Neural cell (in vitro differentiated cells): ENCODE data around the gene GALNT10. TPM values are rescaled to one million over a fixed set of nuclear protein-coding genes. Genes with fewer than 3 reads are reported as not detected.

Experiments used
- H2AFZ ChIP-seq: fragments of 200-600, 300-800 bp; sonication (generic), shearing (Covaris generic); 2 replicates; pipeline ENCODE4 v1.6.0; 2014; ENCODE audit warnings: low read depth, mild to moderate bottlenecking, antibody characterized with exemption, low read length, moderate library complexity
- H3F3A ChIP-seq: fragments of 200-600 bp; shearing (Covaris generic); 2 replicates; pipeline ENCODE4 v1.6.1; 2016; ENCODE audit warnings: mild to moderate bottlenecking, moderate library complexity, mixed read lengths, antibody characterized with exemption, low read length; ENCODE audit not compliant: insufficient read depth, poor library complexity, severe bottlenecking
- H3K27ac ChIP-seq: fragments of 200-600, 300-800 bp; sonication (generic), shearing (Covaris generic); 2 replicates; pipeline ENCODE4 v1.5.1; 2014; ENCODE audit warnings: mild to moderate bottlenecking, low read length, moderate library complexity
- H3K27me3 ChIP-seq: fragments of 300-800, 200-600 bp; sonication (generic), shearing (Covaris generic); 2 replicates; pipeline ENCODE4 v1.6.0; 2014; ENCODE audit warnings: mild to moderate bottlenecking, low read depth, low read length, moderate library complexity; ENCODE audit not compliant: insufficient read depth
- H3K36me3 ChIP-seq: fragments of 300-800, 200-600 bp; sonication (generic), shearing (Covaris generic); 2 replicates; pipeline ENCODE4 v1.5.1; 2014; ENCODE audit warnings: mild to moderate bottlenecking, antibody characterized with exemption, low read length, moderate library complexity; ENCODE audit not compliant: insufficient read depth
- H3K4me2 ChIP-seq: fragments of 300-800, 200-600 bp; sonication (generic), shearing (Covaris generic); 2 replicates; pipeline ENCODE4 v1.6.0; 2014; ENCODE audit warnings: mild to moderate bottlenecking, low read length
- H3K4me3 ChIP-seq: fragments of 300-800, 200-600 bp; sonication (generic), shearing (Covaris generic); 2 replicates; pipeline ENCODE4 v1.5.1; 2014; ENCODE audit warnings: mild to moderate bottlenecking, low read length, moderate library complexity
- H3K79me2 ChIP-seq: fragments of 200-600 bp; shearing (Covaris generic); replicated peaks from 2 replicates; pipeline ENCODE4 v1.6.0; 2014; ENCODE audit warnings: mild to moderate bottlenecking, low read length, moderate library complexity; ENCODE audit not compliant: insufficient read depth
- H3K9ac ChIP-seq: fragments of 300-800, 200-600 bp; sonication (generic), shearing (Covaris generic); 2 replicates; pipeline ENCODE4 v1.6.1; 2016; ENCODE audit warnings: mild to moderate bottlenecking, low read length, mixed read lengths
- H3K9me2 ChIP-seq: fragments of 200-600 bp; shearing (Covaris generic); 2 replicates; pipeline ENCODE4 v1.6.1; 2016; ENCODE audit warnings: mild to moderate bottlenecking, low read length, mixed read lengths; ENCODE audit not compliant: insufficient read depth
- H3K9me3 ChIP-seq: fragments of 200-600, 300-800 bp; sonication (generic), shearing (Covaris generic); 2 replicates; pipeline ENCODE4 v1.6.1; 2016; ENCODE audit warnings: mild to moderate bottlenecking, mixed run types, low read length, moderate library complexity, mixed read lengths
- H4K20me1 ChIP-seq: fragments of 200-600 bp; shearing (Covaris generic); 2 replicates; pipeline ENCODE4 v1.6.1; 2016; ENCODE audit warnings: mild to moderate bottlenecking, mixed run types; ENCODE audit not compliant: insufficient read depth
- EP300 ChIP-seq: fragments of 450-650 bp; conservative IDR thresholded peaks from 2 replicates; pipeline ENCODE4 v1.6.1; 2014; ENCODE audit warnings: antibody characterized with exemption, mild to moderate bottlenecking, moderate library complexity; ENCODE audit not compliant: poor library complexity, severe bottlenecking
- EZH2 ChIP-seq: fragments of 200-600, 300-800 bp; shearing (Covaris generic), sonication (generic); IDR thresholded peaks from 2 replicates; pipeline ENCODE4 v1.6.1; 2014; ENCODE audit warnings: antibody characterized with exemption, low read length, borderline replicate concordance, mild to moderate bottlenecking; ENCODE audit not compliant: insufficient read depth, poor library complexity, severe bottlenecking
- MXI1 ChIP-seq: fragments of 450-650 bp; conservative IDR thresholded peaks from 2 replicates; pipeline ENCODE4 v1.6.1; 2014; ENCODE audit warnings: antibody characterized with exemption, mild to moderate bottlenecking; ENCODE audit not compliant: poor library complexity, severe bottlenecking
- POLR2AphosphoS5 ChIP-seq: IDR thresholded peaks from 2 replicates; pipeline ENCODE4 v1.6.1; 2012
- RAD21 ChIP-seq: fragments of 450-650 bp; conservative IDR thresholded peaks from 2 replicates; pipeline ENCODE4 v1.6.1; 2014; ENCODE audit warnings: antibody characterized with exemption, mild to moderate bottlenecking, moderate library complexity
- SMC3 ChIP-seq: fragments of 450-650 bp; conservative IDR thresholded peaks from 2 replicates; pipeline ENCODE4 v1.6.1; 2014; ENCODE audit warnings: antibody characterized with exemption, mild to moderate bottlenecking, moderate library complexity; ENCODE audit not compliant: poor library complexity
- TAF1 ChIP-seq: IDR thresholded peaks from 2 replicates; pipeline ENCODE4 v1.6.1; 2012; ENCODE audit warnings: low read depth
- polyA plus RNA-seq: library from polyadenylated mRNA; depleted of rRNA; stranded (reverse); fragments of >200 nt; gene quantifications from 2 replicates; pipeline ENCODE4 v1.2.3, GENCODE V29; 2014
- TF ChIP-seq, protein P1 (sequence below): IDR thresholded peaks from 2 replicates; pipeline ENCODE4 v1.6.1; 2012; ENCODE audit warnings: borderline replicate concordance
- TF ChIP-seq, protein P2 (sequence below): fragments of 450-650 bp; IDR thresholded peaks from 2 replicates; pipeline ENCODE4 v1.5.1; 2014; ENCODE audit warnings: antibody characterized with exemption, mild to moderate bottlenecking, moderate library complexity; ENCODE audit not compliant: poor library complexity, severe bottlenecking

Gene GALNT10
- polyA plus RNA-seq, 1 donor from 2014 or later, result 3.1 TPM

DNA sequence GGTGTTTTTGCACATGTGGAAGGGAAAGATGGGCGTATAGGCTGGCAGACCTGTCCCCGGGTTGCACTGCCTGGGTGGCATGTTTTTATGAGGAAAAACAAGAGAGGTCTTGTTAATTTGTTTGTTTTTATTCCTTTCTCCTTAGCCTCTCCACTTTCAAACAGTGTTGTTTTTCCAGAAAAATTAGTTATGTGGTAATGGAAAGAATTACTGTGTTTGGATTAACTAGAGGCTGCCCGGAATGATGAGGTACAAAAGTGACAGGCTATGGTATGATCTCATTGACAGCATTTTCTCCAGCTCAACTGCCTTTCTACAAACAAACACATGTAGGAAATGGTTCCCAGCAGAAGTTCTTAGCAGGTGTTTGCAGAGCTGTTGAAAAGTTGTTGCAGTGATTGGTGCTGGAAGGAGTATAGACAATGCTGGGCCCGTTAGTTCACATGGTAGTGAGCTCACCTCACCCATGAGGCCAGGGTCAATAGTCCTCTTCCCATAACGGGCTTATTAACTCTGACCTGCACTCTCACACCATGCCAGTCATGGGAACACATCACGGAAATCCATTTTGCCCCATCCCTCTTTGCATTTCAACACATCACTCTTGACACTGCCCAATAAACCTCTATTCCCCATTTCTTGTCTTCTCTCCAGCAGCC is 144.0 kb downstream of the GALNT10 start:
- Histone ChIP-seq H3K9me2 (no peaks in the 10 kb centered on the region), H3K79me2 (no peaks in the 10 kb centered on the region), H3K9me3 (no peaks in the 10 kb centered on the region), H3K27me3 (no peaks in the 10 kb centered on the region), H3K4me3 (no peak overlapping the region), H3K9ac (no peak overlapping the region), H4K20me1 (no peaks in the 10 kb centered on the region), H3F3A (no peaks in the 10 kb centered on the region), H3K36me3 (no peaks in the 10 kb centered on the region), H3K4me2 (no peak overlapping the region), H3K27ac (no peak overlapping the region), H2AFZ (no peak overlapping the region)
- TF ChIP-seq SMC3 (no peak), EZH2 (no peak), TAF1 (no peak), POLR2AphosphoS5 (no peak), RAD21 (no peak), MXI1 (no peak), EP300 (no peak)
- TF ChIP-seq, protein P1, sequence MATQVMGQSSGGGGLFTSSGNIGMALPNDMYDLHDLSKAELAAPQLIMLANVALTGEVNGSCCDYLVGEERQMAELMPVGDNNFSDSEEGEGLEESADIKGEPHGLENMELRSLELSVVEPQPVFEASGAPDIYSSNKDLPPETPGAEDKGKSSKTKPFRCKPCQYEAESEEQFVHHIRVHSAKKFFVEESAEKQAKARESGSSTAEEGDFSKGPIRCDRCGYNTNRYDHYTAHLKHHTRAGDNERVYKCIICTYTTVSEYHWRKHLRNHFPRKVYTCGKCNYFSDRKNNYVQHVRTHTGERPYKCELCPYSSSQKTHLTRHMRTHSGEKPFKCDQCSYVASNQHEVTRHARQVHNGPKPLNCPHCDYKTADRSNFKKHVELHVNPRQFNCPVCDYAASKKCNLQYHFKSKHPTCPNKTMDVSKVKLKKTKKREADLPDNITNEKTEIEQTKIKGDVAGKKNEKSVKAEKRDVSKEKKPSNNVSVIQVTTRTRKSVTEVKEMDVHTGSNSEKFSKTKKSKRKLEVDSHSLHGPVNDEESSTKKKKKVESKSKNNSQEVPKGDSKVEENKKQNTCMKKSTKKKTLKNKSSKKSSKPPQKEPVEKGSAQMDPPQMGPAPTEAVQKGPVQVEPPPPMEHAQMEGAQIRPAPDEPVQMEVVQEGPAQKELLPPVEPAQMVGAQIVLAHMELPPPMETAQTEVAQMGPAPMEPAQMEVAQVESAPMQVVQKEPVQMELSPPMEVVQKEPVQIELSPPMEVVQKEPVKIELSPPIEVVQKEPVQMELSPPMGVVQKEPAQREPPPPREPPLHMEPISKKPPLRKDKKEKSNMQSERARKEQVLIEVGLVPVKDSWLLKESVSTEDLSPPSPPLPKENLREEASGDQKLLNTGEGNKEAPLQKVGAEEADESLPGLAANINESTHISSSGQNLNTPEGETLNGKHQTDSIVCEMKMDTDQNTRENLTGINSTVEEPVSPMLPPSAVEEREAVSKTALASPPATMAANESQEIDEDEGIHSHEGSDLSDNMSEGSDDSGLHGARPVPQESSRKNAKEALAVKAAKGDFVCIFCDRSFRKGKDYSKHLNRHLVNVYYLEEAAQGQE, result no peak
- TF ChIP-seq, protein P2, sequence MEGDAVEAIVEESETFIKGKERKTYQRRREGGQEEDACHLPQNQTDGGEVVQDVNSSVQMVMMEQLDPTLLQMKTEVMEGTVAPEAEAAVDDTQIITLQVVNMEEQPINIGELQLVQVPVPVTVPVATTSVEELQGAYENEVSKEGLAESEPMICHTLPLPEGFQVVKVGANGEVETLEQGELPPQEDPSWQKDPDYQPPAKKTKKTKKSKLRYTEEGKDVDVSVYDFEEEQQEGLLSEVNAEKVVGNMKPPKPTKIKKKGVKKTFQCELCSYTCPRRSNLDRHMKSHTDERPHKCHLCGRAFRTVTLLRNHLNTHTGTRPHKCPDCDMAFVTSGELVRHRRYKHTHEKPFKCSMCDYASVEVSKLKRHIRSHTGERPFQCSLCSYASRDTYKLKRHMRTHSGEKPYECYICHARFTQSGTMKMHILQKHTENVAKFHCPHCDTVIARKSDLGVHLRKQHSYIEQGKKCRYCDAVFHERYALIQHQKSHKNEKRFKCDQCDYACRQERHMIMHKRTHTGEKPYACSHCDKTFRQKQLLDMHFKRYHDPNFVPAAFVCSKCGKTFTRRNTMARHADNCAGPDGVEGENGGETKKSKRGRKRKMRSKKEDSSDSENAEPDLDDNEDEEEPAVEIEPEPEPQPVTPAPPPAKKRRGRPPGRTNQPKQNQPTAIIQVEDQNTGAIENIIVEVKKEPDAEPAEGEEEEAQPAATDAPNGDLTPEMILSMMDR, result no peak

GRCh38 chr5:154335065-154335448 is 144.5 kb downstream of the GALNT10 start:
- H2AFZ ChIP-seq, result no peak overlapping the region
- no peak overlapping the region for H3K27ac ChIP-seq
- no peaks in the 10 kb centered on the region for H3K36me3 ChIP-seq
- TF ChIP-seq RAD21 (no peak), EZH2 (no peak), EP300 (no peak), MXI1 (no peak), SMC3 (no peak), TAF1 (no peak), POLR2AphosphoS5 (no peak)
- TF ChIP-seq, protein P2, result no peak
- TF ChIP-seq, protein P1, result no peak
- no peak overlapping the region for H3K4me3 ChIP-seq
- H3F3A ChIP-seq, result no peaks in the 10 kb centered on the region
- no peaks in the 10 kb centered on the region for H4K20me1 ChIP-seq
- no peaks in the 10 kb centered on the region for H3K79me2 ChIP-seq
- no peak overlapping the region for H3K9ac ChIP-seq
- no peaks in the 10 kb centered on the region for H3K9me3 ChIP-seq
- no peaks in the 10 kb centered on the region for H3K27me3 ChIP-seq
- no peaks in the 10 kb centered on the region for H3K9me2 ChIP-seq
- H3K4me2 ChIP-seq, result no peak overlapping the region
